Kidney tubule cell (primary cell): ENCODE measurements around the gene PFKP.

Experiments
- DNase-seq: peaks from one replicate; pipeline ENCODE4 v3.0.0-alpha.2; 2018; ENCODE audit warnings: low spot score

The PFKP gene

DNA sequence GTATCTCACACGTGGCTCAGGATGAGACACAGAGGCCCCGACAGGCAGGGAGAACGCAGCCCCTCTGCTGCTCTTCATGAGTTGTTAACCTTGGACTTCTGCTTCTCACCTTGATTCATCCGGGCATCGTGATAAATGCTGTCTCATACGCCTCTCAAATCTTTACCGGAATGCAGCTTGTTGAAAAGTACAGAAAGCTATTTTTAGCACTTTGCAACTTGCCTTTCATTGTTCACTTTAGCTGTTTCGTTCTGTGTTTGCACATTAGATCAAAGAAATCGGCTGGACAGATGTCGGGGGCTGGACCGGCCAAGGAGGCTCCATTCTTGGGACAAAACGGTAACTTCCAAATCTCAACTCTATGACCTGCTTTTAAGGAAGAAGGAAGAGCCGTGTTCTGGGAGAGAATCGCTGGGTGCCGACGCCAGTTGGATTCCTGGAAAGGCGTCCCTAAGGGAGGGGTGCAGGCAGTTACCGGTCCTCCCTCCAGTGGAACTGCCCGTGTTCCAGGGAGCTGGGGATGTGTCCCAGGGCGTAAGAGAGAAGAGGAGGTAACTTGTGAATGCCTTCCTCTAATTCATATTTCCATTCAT, 49.3 kb downstream of the PFKP start:
- no peak for DNase-seq

DNA sequence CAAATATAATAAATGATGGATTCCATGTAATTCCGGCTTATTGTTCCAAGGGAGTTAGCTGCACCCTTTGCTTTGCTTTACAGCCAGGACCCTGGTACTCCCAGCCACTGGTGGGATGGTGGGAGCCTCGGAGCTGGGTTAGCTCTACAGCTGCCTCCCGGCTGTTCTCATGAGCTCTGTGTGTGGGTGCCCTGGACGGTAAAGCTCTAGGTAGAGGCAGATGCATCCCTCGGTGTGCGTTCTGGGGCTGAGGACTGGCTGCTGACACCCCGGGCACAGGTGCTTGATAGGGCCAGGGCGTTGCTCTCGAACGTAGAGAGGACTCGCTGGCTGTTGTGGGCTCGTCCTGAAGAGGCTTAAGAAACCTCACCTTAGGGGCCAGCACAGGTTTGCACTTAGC, 50.1 kb downstream of the PFKP start:
- DNase-seq = no peak

DNA sequence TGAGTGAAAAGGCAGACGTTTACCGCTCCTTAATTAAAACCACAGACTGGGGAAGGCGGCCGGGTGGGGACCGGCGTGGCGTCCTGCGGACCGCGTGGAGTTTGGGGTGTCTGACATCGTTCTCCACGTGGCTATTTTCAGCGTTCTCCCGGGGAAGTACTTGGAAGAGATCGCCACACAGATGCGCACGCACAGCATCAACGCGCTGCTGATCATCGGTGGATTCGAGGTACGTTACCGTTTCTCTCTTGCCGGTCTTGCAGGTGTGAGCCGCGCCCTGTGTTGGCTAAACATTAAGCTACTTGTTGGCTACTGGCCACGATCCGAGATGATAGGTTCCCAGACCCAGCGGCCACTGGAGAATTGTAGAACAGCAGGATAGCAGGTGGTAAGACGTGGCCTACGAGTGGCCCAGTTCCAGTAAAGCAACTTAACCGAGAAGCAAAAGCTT, 51.3 kb downstream of the PFKP start:
- no peak for DNase-seq

DNA sequence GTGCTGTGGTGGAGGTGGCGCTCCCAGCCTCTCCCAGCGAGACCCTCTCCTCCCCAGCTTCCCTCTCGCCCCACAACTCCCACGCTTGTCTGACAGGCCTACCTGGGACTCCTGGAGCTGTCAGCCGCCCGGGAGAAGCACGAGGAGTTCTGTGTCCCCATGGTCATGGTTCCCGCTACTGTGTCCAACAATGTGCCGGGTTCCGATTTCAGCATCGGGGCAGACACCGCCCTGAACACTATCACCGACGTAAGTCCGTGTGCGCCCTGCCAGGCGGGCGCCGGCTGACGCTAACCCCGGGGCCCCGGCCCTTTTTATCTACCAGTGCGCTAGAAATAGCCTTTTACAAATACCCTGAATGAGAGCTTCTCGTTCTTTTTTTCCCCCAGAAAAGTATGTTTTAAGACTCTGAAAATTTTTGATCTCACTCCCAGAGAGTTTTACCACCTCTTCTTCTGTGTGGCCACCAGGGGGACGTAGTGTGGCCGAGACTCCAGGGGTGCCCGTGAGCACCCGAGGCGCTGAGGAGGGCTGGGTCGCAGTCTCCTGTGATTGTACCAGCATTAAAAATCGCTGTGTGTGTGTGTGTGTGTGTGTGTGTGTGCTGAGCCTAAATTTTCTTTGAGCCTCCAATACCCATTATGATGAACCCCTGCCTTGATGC, 52.6 kb downstream of the PFKP start:
- no peak for DNase-seq

DNA sequence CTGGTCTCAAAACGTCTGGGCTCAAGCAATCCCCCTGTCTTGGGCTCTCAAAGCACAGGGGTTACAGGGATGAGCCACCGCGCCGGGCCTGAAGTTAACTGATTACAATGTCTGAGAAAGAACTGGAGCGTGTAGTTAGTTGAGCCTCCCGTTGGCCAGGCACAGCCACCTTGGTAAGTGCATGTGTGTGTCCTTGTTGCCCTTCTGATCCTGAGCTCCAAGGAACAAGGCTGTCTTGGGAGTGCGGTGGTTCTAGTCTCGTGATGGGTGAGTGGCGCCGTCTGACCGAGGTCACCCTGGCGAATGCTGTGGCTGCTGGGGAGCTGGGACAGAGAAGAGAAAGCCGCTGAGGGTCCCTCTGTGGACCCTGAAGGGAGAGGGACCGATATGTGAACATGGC, 54.7 kb downstream of the PFKP start:
- DNase-seq = no peak

DNA sequence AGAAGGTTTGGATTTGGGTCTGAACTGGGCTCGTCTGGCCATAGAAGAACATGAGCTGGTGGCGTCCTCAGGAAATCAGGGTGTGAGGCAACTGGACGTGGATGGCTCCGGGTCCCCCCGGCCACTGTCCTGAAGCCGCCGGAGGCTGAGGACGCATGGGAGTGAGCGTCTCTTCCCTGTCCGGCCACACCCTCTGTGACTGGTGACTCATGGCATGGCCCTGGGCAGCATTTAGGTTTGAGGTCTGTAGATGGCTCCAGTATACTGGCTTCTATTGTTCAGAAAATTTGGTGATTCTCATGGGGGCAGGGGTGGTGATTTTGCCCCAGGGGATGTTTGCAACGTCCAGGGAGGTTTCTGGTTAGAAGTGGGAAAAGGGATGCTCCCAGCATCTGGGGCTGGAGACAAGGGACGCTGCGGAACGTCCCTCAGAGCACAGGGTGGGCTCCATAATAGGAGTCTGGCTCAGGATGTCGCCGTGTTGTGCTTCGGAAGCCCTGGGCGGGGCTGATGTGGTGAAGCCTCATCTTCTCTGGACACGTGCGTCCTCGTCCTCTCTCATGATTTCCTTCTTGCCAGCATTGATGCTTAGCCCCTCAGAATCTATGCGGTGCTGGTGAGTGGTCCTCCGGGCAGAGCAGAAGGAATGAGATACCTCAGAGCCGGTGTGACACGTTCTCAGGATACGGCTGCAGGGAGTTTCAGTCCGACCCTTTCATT, 55.3 kb downstream of the PFKP start:
- no peak for DNase-seq

DNA sequence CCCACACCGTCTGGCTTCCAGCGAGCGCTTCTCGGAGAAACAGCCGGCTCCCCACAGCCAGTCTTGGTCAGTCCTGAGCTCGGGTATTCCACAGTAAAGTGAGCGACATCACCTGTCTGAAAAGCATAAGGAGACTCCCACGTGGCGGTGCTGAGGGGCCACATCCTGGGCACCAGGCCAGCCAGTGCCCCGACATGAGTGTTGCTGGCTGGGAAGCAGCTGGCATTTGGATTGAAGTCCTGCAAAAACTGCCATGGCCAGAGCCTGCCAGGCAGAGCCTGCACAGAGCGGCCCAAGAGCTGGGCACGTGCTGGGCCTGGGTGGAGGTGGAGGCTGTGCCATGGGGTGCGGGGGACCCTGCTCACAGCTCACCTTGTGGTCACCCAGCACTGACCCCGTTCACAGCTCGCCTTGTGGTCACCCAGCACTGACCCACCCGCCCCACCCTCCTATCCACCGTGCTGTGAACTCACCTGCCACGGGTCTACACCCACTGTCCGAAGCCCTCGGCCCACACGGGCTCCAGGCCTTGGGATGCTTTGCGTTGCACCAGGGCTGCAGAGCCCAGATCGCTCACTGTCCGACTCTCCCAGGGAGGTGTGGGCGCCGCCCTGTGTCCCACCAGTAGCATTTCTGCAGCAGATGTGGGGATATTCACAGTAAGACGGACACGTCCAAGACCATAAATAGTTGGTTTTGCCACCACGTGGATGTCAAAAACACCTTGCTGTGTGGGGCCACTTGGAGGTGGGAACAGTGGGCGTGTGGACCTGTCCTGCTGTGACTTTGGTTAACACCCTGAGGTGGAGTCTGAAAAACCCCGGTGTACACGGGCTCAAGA, 56.4 kb downstream of the PFKP start:
- no peak for DNase-seq

DNA sequence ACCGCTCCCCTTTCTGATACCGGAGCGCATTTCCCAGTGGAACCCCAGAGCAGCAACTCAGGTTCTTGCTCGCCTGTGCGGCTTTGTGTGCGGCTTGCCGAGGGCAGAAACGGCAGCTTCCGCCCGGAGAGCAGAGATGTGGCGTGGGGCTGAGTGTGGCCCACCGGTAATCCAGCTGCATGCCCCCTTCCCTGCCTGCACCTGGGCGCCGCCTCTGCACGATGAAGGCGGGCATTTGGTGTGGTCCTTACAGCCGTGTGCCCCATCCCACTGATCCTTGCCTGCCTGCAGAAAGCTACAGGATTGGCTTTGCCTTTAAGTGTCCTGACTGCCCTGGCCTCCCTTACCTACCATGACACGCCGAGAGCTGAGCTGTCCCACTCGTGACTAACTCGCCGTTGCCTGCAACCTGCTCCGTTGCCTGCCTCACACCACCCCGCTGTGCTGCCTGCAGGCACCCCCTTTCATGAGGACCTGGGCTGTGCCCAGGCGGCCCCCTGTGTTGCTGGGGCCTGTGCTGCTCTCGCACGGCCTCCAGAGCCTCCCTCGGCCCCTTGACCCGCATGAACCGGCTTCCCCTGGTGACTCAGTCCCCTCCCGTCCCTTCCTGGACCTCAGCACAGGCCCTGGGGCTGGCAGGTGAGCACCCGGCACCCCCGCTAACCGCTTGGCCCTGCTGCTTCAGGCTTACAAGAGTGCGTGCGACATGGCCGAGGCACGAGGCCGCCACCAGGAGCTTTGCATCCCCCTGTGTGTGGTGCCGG, 57.2 kb downstream of the PFKP start:
- no peak for DNase-seq

DNA sequence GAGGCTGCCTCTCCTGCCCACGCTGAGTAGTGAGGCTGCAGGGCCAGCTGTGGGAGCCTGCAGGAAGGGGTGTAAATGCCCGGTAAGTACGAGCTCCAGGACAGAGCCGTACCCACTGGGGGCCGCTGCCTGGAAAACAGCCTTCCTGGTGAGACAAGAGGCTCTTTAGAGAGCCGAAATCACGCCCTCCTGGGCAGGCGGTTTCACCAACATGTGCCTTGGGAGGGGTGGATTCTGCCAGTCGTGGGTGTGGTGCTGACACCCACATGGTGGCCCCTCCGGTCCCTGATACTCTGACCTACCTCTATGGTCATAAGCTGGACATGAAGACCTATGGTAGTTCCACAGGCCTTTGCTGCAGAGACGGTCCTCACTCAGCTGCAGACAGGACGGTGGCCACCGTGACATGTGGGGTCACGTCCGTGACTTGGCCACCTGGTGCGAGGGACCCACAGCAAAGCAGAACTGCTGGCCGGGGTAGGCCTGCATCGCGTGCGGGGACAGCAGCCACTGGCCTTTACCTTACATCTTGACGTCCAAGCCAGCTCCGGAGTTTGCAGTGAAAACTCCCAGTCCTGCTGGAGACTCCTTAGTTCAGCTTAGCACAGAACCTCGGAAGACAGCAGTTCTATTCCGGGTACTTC, 58.3 kb downstream of the PFKP start:
- DNase-seq = no peak

DNA sequence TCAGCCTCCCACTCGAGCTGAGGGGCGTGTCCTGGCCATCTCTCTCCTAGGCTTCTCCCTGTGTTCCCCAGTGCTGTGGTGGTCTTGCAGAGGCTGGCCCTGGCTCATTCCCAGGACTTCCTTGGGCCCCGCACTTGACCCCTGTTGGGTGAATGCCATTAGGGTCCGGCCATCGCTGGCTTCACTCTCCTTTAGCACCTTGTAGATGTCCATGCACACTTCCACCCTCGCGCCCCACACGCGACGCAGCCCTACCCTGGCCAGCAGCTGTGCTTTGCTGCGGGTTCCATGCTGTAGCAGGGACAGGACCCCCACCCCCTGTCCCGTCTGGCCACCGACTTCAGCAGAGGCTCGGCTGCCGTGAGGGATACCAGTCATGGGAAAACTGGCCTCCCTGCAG, 58.9 kb downstream of the PFKP start:
- no peak for DNase-seq

DNA sequence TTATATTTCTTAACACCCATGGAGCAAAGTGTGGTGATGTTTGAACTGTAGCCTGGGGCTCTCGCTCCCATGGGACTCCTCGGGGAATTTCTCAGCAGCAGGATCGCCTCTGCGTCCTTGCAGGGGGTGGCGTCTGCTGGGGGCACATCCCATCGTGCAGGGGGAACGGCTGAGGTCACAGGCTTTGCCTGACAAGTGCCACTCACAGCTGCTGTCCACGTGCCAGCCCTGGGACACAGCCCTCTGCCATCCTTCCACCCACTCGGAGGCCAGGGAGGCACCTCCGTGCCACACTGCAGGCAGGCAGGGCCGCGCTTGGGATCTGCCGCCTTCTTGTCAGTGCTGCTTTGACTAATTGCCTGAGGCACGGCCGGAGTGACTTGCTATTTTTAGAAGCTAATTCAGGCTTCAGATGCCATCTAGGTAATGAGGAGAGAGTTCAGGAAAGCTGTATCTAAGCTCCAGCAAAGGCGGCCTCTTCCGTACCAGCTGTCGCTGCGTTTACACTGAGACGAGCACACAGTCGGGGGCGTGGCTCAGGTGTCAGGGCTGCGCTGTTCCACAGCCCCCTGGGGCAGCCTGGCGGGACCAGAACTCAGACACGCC, 59.5 kb downstream of the PFKP start:
- DNase-seq = peak; percentile 36

DNA sequence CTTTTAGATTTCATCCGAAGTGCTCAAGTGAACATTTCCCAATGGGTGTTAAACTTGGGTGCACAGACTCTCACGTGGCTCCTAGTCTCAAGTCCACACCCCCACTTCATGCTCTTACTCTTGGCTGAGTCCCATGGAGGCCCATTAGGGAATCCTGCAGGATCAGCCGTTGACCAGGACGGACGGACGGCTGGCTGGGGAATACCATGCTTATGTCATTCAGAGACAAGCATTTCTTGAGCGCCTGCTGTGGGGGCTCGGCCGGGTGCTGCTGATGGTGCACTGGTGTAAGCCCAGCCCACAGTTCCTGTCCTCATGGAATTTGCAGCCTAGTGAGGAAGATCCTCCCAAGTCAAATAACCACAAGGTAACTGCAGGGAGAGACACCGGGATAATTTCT, 60.6 kb downstream of the PFKP start:
- no peak for DNase-seq

DNA sequence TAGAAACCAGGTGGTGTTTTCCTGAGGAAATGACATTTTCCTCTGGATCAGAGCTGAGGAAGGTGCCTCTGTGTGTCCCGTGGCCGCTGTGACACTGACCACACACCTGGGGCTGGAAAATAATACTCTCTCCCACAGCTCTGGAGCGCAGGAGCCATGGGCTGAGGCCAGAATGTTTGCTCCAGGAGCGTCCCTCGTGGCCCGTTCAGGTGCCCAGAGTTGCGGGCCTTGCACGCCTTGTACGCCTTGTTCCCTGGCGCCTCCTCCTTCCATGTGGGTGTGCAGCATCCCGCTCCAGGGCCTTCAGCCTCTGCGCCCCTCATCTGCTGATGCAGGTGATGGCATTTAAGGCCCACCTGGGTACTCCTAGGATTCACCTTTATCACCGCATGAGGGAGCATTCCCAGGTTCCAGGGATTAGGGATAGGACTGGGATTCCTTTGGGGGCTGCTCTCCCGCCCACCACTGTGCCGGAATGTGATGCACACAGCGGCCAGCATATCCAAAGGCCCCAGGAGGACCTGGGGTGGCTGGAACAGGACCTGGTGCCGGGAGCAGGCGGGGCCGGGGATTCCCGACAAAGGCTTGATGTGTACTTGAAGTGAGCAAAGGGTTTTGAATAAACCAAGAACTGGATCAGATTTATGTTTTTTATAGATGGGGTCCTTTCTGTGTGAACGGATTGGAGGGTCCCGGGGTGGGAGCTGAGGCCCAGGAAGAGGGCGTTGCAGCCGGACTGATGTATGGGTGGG, 61.2 kb downstream of the PFKP start:
- no peak for DNase-seq

DNA sequence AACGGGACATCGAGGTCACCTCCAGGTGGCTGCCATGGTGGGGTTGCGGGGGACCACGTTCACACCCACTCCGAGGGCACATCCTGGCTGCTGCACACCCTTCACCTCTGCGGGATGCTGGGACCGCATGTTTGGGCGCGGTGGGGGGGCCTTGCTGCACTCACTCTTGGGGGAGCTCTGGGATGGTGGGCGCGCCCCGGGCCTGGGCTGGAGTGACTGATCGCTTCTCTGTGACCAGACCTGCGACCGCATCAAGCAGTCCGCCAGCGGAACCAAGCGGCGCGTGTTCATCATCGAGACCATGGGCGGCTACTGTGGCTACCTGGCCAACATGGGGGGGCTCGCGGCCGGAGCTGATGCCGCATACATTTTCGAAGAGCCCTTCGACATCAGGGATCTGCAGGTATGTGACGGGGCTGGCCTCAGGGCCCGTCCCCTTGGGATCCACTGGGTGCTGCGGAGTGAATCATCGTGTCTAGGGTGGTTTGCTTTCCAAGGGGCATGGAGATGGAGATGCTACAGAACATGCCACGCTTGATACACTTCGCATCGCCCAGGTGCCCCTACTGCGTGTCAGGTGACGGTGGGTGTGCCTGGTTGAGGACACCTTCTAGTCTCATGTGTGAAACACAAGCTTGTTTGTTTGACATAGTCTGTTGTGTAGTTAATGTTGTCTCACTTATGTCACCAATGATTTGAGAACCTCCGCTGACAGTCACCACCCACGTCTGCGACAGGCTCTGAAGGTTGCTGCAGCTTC, 62.4 kb downstream of the PFKP start:
- no peak for DNase-seq

DNA sequence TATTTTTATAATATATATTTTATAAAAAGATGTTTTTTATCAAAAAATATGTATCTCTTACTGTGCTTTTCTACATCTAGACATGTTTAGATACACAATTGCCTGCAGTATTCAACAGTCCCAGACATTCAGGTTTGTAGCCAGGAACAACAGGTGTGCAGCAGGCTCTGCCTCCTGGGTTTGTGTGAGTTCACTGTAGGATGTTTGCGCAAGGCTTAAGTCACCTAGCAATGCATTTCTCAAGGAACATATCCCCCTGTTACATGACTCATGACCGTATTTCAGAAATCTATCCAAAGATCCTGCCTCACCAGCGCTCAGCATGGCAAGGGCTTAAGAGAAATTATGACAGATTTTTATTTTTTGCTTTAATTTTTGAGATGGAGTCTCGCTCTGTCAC, 63.8 kb downstream of the PFKP start:
- DNase-seq = peak; percentile 46

DNA sequence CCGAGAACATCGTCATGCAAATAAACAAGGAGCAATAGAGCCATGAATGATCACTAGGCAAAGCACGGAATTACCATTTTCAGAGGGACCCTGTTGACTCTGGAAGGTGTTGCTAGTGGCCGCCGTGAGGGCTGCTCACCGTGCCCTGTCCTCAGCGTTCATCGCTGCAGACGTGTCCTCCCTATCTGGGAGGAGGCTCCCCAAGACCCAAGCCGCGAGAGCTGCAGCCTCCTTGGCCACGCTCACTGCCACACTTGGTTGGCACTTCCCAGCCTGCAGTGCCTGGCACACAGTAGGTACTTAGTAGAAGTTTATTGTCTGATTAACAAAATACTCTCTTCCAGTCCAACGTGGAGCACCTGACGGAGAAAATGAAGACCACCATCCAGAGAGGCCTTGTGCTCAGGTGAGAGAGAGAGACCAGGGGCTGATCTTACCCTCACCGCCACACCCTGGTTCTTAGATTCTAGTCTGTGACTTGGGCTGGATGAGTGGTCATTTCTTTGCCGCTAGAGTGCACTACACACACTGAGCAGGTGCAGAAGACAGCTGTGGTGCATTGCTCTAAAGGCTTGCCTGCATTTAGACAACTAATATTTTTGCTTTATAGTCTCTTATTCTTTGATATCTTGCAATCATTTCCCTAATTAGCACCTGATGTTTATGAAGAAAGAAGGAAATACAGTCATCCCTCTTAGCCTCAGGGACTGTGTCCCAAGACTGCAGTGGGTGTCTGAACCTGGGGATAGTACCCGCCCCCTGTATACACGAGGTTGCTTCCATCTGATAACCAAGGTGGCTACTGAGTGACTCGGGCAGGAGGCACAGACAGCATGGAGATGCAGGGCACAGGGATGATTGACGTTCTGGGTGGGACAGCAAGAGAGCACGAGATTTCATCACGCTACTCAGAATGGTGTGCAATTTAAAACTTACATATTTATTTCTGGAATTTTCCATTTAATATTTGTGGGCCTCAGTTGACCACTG, 65.0 kb downstream of the PFKP start:
- DNase-seq = peak; percentile 32

DNA sequence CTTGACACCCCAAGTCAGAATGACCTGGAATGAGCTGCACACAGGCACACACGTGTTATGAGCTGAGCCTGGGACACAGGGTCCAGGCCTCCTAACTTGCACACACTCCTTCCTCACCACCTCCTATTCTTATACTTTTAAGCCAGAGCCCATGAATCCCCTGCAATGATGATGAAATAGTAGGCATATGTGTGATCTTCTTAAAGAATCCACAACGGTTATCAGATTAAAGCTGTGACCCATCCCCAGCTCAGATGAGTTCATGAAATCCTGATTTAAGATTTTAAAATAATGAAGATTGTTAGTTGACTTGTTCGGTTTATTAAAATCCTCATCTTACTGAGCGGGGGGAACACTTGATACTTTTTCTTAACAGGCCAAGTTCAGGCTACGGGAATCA, 66.6 kb downstream of the PFKP start:
- no peak for DNase-seq

DNA sequence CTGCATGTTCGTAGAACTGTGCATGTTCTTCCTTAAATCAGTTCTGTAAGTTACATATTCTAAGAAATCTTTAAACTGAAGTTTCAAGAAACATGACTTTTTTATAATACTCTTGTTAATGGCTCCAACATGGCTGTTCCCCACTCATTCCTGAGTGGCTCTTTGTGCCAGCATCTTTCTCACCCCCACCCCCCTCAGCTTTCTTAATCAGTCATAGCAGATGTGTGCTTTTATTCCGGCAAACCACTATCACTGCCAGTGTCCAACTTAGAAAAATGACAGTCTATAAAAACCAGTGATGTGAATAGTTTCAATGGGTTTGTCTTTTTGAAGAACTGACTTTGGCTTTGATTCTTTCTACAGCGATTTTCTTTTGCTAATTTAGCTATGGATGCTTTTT, 67.7 kb downstream of the PFKP start:
- no peak for DNase-seq
